ENCODE results near the gene CFAP44.

DNA sequence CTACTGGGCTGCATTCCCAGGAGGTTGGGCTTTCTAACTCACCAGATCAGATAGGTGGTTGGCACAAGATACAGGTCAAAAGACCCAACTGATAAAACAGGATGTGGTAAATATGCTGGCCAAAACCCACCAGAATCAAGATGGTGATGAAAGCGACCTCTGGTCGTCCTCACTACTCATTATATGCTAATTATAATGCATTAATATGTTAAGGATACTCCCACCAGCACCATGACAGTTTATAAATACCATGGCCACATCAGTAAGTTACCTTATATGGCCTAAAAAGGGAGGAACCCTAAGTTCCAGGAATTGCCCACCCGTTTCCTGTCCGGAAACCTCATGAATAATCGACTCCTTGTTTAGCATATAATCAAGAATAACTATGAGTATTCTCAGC, 31.6 kb downstream of the CFAP44 start:
- TF ChIP-seq, protein P1, sequence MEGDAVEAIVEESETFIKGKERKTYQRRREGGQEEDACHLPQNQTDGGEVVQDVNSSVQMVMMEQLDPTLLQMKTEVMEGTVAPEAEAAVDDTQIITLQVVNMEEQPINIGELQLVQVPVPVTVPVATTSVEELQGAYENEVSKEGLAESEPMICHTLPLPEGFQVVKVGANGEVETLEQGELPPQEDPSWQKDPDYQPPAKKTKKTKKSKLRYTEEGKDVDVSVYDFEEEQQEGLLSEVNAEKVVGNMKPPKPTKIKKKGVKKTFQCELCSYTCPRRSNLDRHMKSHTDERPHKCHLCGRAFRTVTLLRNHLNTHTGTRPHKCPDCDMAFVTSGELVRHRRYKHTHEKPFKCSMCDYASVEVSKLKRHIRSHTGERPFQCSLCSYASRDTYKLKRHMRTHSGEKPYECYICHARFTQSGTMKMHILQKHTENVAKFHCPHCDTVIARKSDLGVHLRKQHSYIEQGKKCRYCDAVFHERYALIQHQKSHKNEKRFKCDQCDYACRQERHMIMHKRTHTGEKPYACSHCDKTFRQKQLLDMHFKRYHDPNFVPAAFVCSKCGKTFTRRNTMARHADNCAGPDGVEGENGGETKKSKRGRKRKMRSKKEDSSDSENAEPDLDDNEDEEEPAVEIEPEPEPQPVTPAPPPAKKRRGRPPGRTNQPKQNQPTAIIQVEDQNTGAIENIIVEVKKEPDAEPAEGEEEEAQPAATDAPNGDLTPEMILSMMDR (IDR thresholded peaks at IDR 0.05; ENCODE audit: low read depth, low read length), result no peak
- no peak for TF ChIP-seq POLR2A (IDR thresholded peaks at IDR 0.05; ENCODE audit: extremely low read depth, insufficient read length)

All from NB4 (cell line).